Activated T-cell treated with anti-CD3 and anti-CD28 coated beads for 4 hours (primary cell): ENCODE results near the gene DNALI1.
A peak's percentile ranks its signal among the peaks of the same experiment; 100 is the strongest.
"Not testable (repeated sequence)": the region's sequence is repeated elsewhere in the genome, so short reads cannot be mapped to it uniquely, and the experiment has no call there.

Source experiments
- DNase-seq: peaks from one replicate; pipeline ENCODE4 v3.0.0-alpha.2; 2020

DNALI1 gene

GRCh38 chr1:37556712-37557196, at the start of gene DNALI1:
Gene DNALI1 (plus strand): TSS chr1:37556940. CDS start chr1:37556995, 55 bp downstream.
- no peak for DNase-seq

- DNase-seq = no peak
These were observed 47.6 kb upstream of the DNALI1 start for GRCh38 chr1:37509181-37509580.

- peak; percentile 58 for DNase-seq
These were observed 42.9 kb upstream of the DNALI1 start for GRCh38 chr1:37513795-37514349.

- peak; percentile 75 for DNase-seq
These were observed 42.2 kb upstream of the DNALI1 start, which contains the start of gene MEAF6 for GRCh38 chr1:37514350-37515184. Gene MEAF6 (minus strand): TSS chr1:37514766. CDS start chr1:37514746, 20 bp downstream.

- no peak for DNase-seq
These were observed 41.3 kb upstream of the DNALI1 start for GRCh38 chr1:37515185-37516034.

- no peak for DNase-seq
These were observed 39.2 kb upstream of the DNALI1 start for GRCh38 chr1:37517569-37517968.

- not testable (repeated sequence) for DNase-seq
These were observed 38.5 kb upstream of the DNALI1 start for GRCh38 chr1:37518241-37518640.

- peak; percentile 16 for DNase-seq
These were observed 37.8 kb upstream of the DNALI1 start for GRCh38 chr1:37518929-37519328.

GRCh38 chr1:37519613-37520012, 37.1 kb upstream of the DNALI1 start:
- no peak for DNase-seq

GRCh38 chr1:37529888-37530287, 26.9 kb upstream of the DNALI1 start:
- not testable (repeated sequence) for DNase-seq

GRCh38 chr1:37532418-37533156, 24.2 kb upstream of the DNALI1 start:
- DNase-seq = not testable (repeated sequence)

- DNase-seq = no peak
These were observed 23.2 kb upstream of the DNALI1 start for GRCh38 chr1:37533317-37534093.

GRCh38 chr1:37537378-37537777, 19.4 kb upstream of the DNALI1 start:
- DNase-seq = no peak

GRCh38 chr1:37539154-37539553, 17.6 kb upstream of the DNALI1 start:
- DNase-seq = not testable (repeated sequence)

GRCh38 chr1:37540036-37540785, 16.5 kb upstream of the DNALI1 start:
- DNase-seq = no peak

- no peak for DNase-seq
These were observed 12.2 kb upstream of the DNALI1 start for GRCh38 chr1:37544530-37544929.

- DNase-seq = no peak
These were observed 11.7 kb upstream of the DNALI1 start for GRCh38 chr1:37545019-37545418.

GRCh38 chr1:37549341-37549740, 7.4 kb upstream of the DNALI1 start:
- no peak for DNase-seq

- DNase-seq = no peak
These were observed 3.2 kb upstream of the DNALI1 start for GRCh38 chr1:37553598-37553926.

- peak; percentile 87 for DNase-seq
These were observed 2.6 kb upstream of the DNALI1 start, which contains the start of gene SNIP1 for GRCh38 chr1:37553927-37554808. Gene SNIP1 (minus strand): TSS chr1:37554293. CDS start chr1:37554229, 64 bp downstream.
